ENCODE data around the gene MAPK4.

MAPK4 gene

GRCh38 chr18:50686409-50686808, 126.5 kb downstream of the MAPK4 start:
- no peaks in the 10 kb centered on the region for H3K27me3 ChIP-seq (ENCODE audit: control insufficient read depth, insufficient read depth, low read length)
- no peak overlapping the region for H3K27ac ChIP-seq (ENCODE audit: low read depth, low read length)
- H3K4me3 ChIP-seq (ENCODE audit: low read depth, low read length): no peak overlapping the region
- H3K9ac ChIP-seq (ENCODE audit: low read depth, low read length): no peak overlapping the region
- H3K9me3 ChIP-seq (ENCODE audit: control insufficient read depth, insufficient read depth, low read length): no peaks in the 10 kb centered on the region
- no peaks in the 10 kb centered on the region for H3K4me1 ChIP-seq (ENCODE audit: control insufficient read depth, insufficient read depth, low read length)
- no peaks in the 10 kb centered on the region for H3K36me3 ChIP-seq (ENCODE audit: control insufficient read depth, insufficient read depth, low read length)

- no peaks in the 10 kb centered on the region for H3K4me1 ChIP-seq (ENCODE audit: control insufficient read depth, insufficient read depth, low read length)
- no peaks in the 10 kb centered on the region for H3K27me3 ChIP-seq (ENCODE audit: control insufficient read depth, insufficient read depth, low read length)
- no peak overlapping the region for H3K9ac ChIP-seq (ENCODE audit: low read depth, low read length)
- no peaks in the 10 kb centered on the region for H3K36me3 ChIP-seq (ENCODE audit: control insufficient read depth, insufficient read depth, low read length)
- H3K9me3 ChIP-seq (ENCODE audit: control insufficient read depth, insufficient read depth, low read length): no peaks in the 10 kb centered on the region
- H3K4me3 ChIP-seq (ENCODE audit: low read depth, low read length): no peak overlapping the region
- no peak overlapping the region for H3K27ac ChIP-seq (ENCODE audit: low read depth, low read length)
Observed at GRCh38 chr18:50687491-50687890, 127.6 kb downstream of the MAPK4 start.

- Histone ChIP-seq H3K36me3 (ENCODE audit: control insufficient read depth, insufficient read depth, low read length) (no peaks in the 10 kb centered on the region), H3K4me1 (ENCODE audit: control insufficient read depth, insufficient read depth, low read length) (no peaks in the 10 kb centered on the region), H3K27me3 (ENCODE audit: control insufficient read depth, insufficient read depth, low read length) (no peaks in the 10 kb centered on the region), H3K9ac (ENCODE audit: low read depth, low read length) (no peak overlapping the region), H3K27ac (ENCODE audit: low read depth, low read length) (no peak overlapping the region), H3K9me3 (ENCODE audit: control insufficient read depth, insufficient read depth, low read length) (no peaks in the 10 kb centered on the region), H3K4me3 (ENCODE audit: low read depth, low read length) (no peak overlapping the region)
Observed at GRCh38 chr18:50689578-50689977, 129.7 kb downstream of the MAPK4 start.

- Histone ChIP-seq H3K27ac (ENCODE audit: low read depth, low read length) (no peak overlapping the region), H3K4me3 (ENCODE audit: low read depth, low read length) (no peak overlapping the region), H3K9me3 (ENCODE audit: control insufficient read depth, insufficient read depth, low read length) (no peaks in the 10 kb centered on the region), H3K4me1 (ENCODE audit: control insufficient read depth, insufficient read depth, low read length) (peaks cover 11% of the 10 kb centered on the region; the same call in 1 of the 2 replicates), H3K36me3 (ENCODE audit: control insufficient read depth, insufficient read depth, low read length) (no peaks in the 10 kb centered on the region), H3K9ac (ENCODE audit: low read depth, low read length) (no peak overlapping the region), H3K27me3 (ENCODE audit: control insufficient read depth, insufficient read depth, low read length) (no peaks in the 10 kb centered on the region)
Observed at GRCh38 chr18:50694147-50694546, 134.3 kb downstream of the MAPK4 start.

- Histone ChIP-seq H3K9ac (ENCODE audit: low read depth, low read length) (no peak overlapping the region), H3K27ac (ENCODE audit: low read depth, low read length) (no peak overlapping the region), H3K27me3 (ENCODE audit: control insufficient read depth, insufficient read depth, low read length) (no peaks in the 10 kb centered on the region), H3K4me1 (ENCODE audit: control insufficient read depth, insufficient read depth, low read length) (peaks cover 17% of the 10 kb centered on the region), H3K9me3 (ENCODE audit: control insufficient read depth, insufficient read depth, low read length) (no peaks in the 10 kb centered on the region), H3K4me3 (ENCODE audit: low read depth, low read length) (no peak overlapping the region), H3K36me3 (ENCODE audit: control insufficient read depth, insufficient read depth, low read length) (no peaks in the 10 kb centered on the region)
Observed at GRCh38 chr18:50695431-50696176, 135.7 kb downstream of the MAPK4 start.

GRCh38 chr18:50696436-50696835, 136.5 kb downstream of the MAPK4 start:
- H3K27ac ChIP-seq (ENCODE audit: low read depth, low read length): no peak overlapping the region
- no peaks in the 10 kb centered on the region for H3K27me3 ChIP-seq (ENCODE audit: control insufficient read depth, insufficient read depth, low read length)
- H3K4me3 ChIP-seq (ENCODE audit: low read depth, low read length): no peak overlapping the region
- H3K9ac ChIP-seq (ENCODE audit: low read depth, low read length): no peak overlapping the region
- H3K4me1 ChIP-seq (ENCODE audit: control insufficient read depth, insufficient read depth, low read length): peaks cover 24% of the 10 kb centered on the region
- H3K9me3 ChIP-seq (ENCODE audit: control insufficient read depth, insufficient read depth, low read length): no peaks in the 10 kb centered on the region
- H3K36me3 ChIP-seq (ENCODE audit: control insufficient read depth, insufficient read depth, low read length): no peaks in the 10 kb centered on the region

- Histone ChIP-seq H3K36me3 (ENCODE audit: control insufficient read depth, insufficient read depth, low read length) (no peaks in the 10 kb centered on the region), H3K9ac (ENCODE audit: low read depth, low read length) (no peak overlapping the region), H3K9me3 (ENCODE audit: control insufficient read depth, insufficient read depth, low read length) (no peaks in the 10 kb centered on the region), H3K27me3 (ENCODE audit: control insufficient read depth, insufficient read depth, low read length) (no peaks in the 10 kb centered on the region), H3K4me3 (ENCODE audit: low read depth, low read length) (no peak overlapping the region), H3K27ac (ENCODE audit: low read depth, low read length) (no peak overlapping the region), H3K4me1 (ENCODE audit: control insufficient read depth, insufficient read depth, low read length) (peaks cover 24% of the 10 kb centered on the region)
Observed at GRCh38 chr18:50696929-50697328, 137.0 kb downstream of the MAPK4 start.

- no peaks in the 10 kb centered on the region for H3K9me3 ChIP-seq (ENCODE audit: control insufficient read depth, insufficient read depth, low read length)
- H3K9ac ChIP-seq (ENCODE audit: low read depth, low read length): no peak overlapping the region
- H3K27me3 ChIP-seq (ENCODE audit: control insufficient read depth, insufficient read depth, low read length): no peaks in the 10 kb centered on the region
- no peak overlapping the region for H3K27ac ChIP-seq (ENCODE audit: low read depth, low read length)
- H3K36me3 ChIP-seq (ENCODE audit: control insufficient read depth, insufficient read depth, low read length): no peaks in the 10 kb centered on the region
- no peak overlapping the region for H3K4me3 ChIP-seq (ENCODE audit: low read depth, low read length)
- H3K4me1 ChIP-seq (ENCODE audit: control insufficient read depth, insufficient read depth, low read length): peaks cover 24% of the 10 kb centered on the region
Observed at GRCh38 chr18:50697509-50697908, 137.6 kb downstream of the MAPK4 start.

- Histone ChIP-seq H3K27ac (ENCODE audit: low read depth, low read length) (peak overlapping the region; percentile 12), H3K4me1 (ENCODE audit: control insufficient read depth, insufficient read depth, low read length) (peaks cover 26% of the 10 kb centered on the region), H3K36me3 (ENCODE audit: control insufficient read depth, insufficient read depth, low read length) (no peaks in the 10 kb centered on the region), H3K4me3 (ENCODE audit: low read depth, low read length) (no peak overlapping the region), H3K9me3 (ENCODE audit: control insufficient read depth, insufficient read depth, low read length) (no peaks in the 10 kb centered on the region), H3K9ac (ENCODE audit: low read depth, low read length) (no peak overlapping the region), H3K27me3 (ENCODE audit: control insufficient read depth, insufficient read depth, low read length) (no peaks in the 10 kb centered on the region)
Observed at GRCh38 chr18:50700245-50701165, 140.6 kb downstream of the MAPK4 start.

- H3K9ac ChIP-seq (ENCODE audit: low read depth, low read length): no peak overlapping the region
- H3K9me3 ChIP-seq (ENCODE audit: control insufficient read depth, insufficient read depth, low read length): no peaks in the 10 kb centered on the region
- H3K4me3 ChIP-seq (ENCODE audit: low read depth, low read length): no peak overlapping the region
- H3K36me3 ChIP-seq (ENCODE audit: control insufficient read depth, insufficient read depth, low read length): no peaks in the 10 kb centered on the region
- H3K4me1 ChIP-seq (ENCODE audit: control insufficient read depth, insufficient read depth, low read length): peaks cover 31% of the 10 kb centered on the region
- H3K27ac ChIP-seq (ENCODE audit: low read depth, low read length): no peak overlapping the region
- H3K27me3 ChIP-seq (ENCODE audit: control insufficient read depth, insufficient read depth, low read length): no peaks in the 10 kb centered on the region
Observed at GRCh38 chr18:50704357-50704940, 144.6 kb downstream of the MAPK4 start.

- H3K4me1 ChIP-seq (ENCODE audit: control insufficient read depth, insufficient read depth, low read length): peaks cover 19% of the 10 kb centered on the region
- no peak overlapping the region for H3K4me3 ChIP-seq (ENCODE audit: low read depth, low read length)
- no peaks in the 10 kb centered on the region for H3K36me3 ChIP-seq (ENCODE audit: control insufficient read depth, insufficient read depth, low read length)
- no peaks in the 10 kb centered on the region for H3K27me3 ChIP-seq (ENCODE audit: control insufficient read depth, insufficient read depth, low read length)
- no peak overlapping the region for H3K9ac ChIP-seq (ENCODE audit: low read depth, low read length)
- no peak overlapping the region for H3K27ac ChIP-seq (ENCODE audit: low read depth, low read length)
- H3K9me3 ChIP-seq (ENCODE audit: control insufficient read depth, insufficient read depth, low read length): no peaks in the 10 kb centered on the region
Observed at GRCh38 chr18:50706199-50706598, 146.3 kb downstream of the MAPK4 start.

All from HUES48 (cell line).